PC-3 (cell line): ENCODE results near the gene UCN2. TPM values are rescaled to one million over a fixed set of nuclear protein-coding genes. Genes with fewer than 3 reads are reported as not detected.
A peak's percentile ranks its signal among the peaks of the same experiment; 100 is the strongest.

ENCODE experiments used
- ATAC-seq: fragments of 200-7000 bp; cut with Tn5 transposase; 2 replicates; pipeline ENCODE4 v1.9.1; 2020; ENCODE audit warnings: mild to moderate bottlenecking, moderate library complexity
- Bru-seq: library from RNA; stranded (reverse); fragments of 400-500 nt; gene quantifications from one replicate; lab custom pipeline; 2021; lab: Mats Ljungman, UMichigan
- BruChase-seq, 2 experiments: library from RNA; stranded (reverse); fragments of 400-500 nt; gene quantifications; one replicate each; lab custom pipeline; 2021; lab: Mats Ljungman, UMichigan
- BruUV-seq: library from RNA; stranded (reverse); fragments of 400-500 nt; replicated peaks from 2 replicates; lab custom pipeline; 2021; lab: Mats Ljungman, UMichigan
- CTCF ChIA-PET: fragments of 300-600 bp; sonication (Branson Sonifier 250); formaldehyde crosslinking; loops from one replicate; lab custom pipeline; 2022; ENCODE audit warnings: antibody characterized with exemption; lab: Charles Lee
- POLR2A ChIA-PET: fragments of 300-600 bp; sonication (Branson Sonifier 250); formaldehyde crosslinking; loops from one replicate; lab custom pipeline; 2022; ENCODE audit warnings: antibody characterized with exemption; ENCODE audit not compliant: unreplicated experiment; lab: Charles Lee
- DNase-seq: peaks from one replicate; pipeline ENCODE4 v3.0.0-alpha.2; 2015
- H2AFZ ChIP-seq: fragments of 300-600 bp; sonication (generic); 2 replicates; pipeline ENCODE4 v1.6.0; 2016; ENCODE audit warnings: antibody characterized with exemption, low read length
- H3F3A ChIP-seq: fragments of 300-600 bp; sonication (generic); one replicate; pipeline ENCODE4 v1.6.0; 2017; ENCODE audit warnings: antibody characterized with exemption, low read length, control low read depth, mild to moderate bottlenecking; ENCODE audit not compliant: unreplicated experiment
- H3K27ac ChIP-seq: fragments of 300-600 bp; sonication (generic); 2 replicates; pipeline ENCODE4 v1.5.1; 2016; ENCODE audit warnings: mild to moderate bottlenecking, low read length
- H3K27me3 ChIP-seq: fragments of 300-600 bp; sonication (generic); 2 replicates; pipeline ENCODE4 v1.6.1; 2016; ENCODE audit warnings: low read length, mixed read lengths
- H3K36me3 ChIP-seq: fragments of 300-600 bp; sonication (generic); 2 replicates; pipeline ENCODE4 v1.6.1; 2016; ENCODE audit warnings: low read depth, mixed run types, low read length, mixed read lengths
- H3K4me1 ChIP-seq: fragments of 300-600 bp; sonication (generic); 2 replicates; pipeline ENCODE4 v1.5.1; 2016; ENCODE audit warnings: low read length; ENCODE audit not compliant: insufficient read depth
- H3K4me2 ChIP-seq: fragments of 300-600 bp; sonication (generic); 2 replicates; pipeline ENCODE4 v1.6.0; 2016; ENCODE audit warnings: low read length
- H3K4me3 ChIP-seq: fragments of 300-600 bp; sonication (generic); 2 replicates; pipeline ENCODE4 v1.5.1; 2016; ENCODE audit warnings: mild to moderate bottlenecking, low read length, mixed read lengths
- H3K79me2 ChIP-seq: fragments of 300-600 bp; sonication (generic); 2 replicates; pipeline ENCODE4 v1.6.1; 2017; ENCODE audit warnings: low read length, mixed read lengths
- H3K9ac ChIP-seq: fragments of 300-600 bp; sonication (generic); 2 replicates; pipeline ENCODE4 v1.6.0; 2016; ENCODE audit warnings: mild to moderate bottlenecking, low read length
- H3K9me2 ChIP-seq: fragments of 300-600 bp; sonication (generic); replicated peaks from 2 replicates; pipeline ENCODE4 v1.6.1; 2016; ENCODE audit warnings: mixed run types, low read length, mixed read lengths
- H3K9me3 ChIP-seq: fragments of 300-600 bp; sonication (generic); 2 replicates; pipeline ENCODE4 v1.6.1; 2016; ENCODE audit warnings: low read length, mixed read lengths
- H4K20me1 ChIP-seq: fragments of 300-600 bp; sonication (generic); 2 replicates; pipeline ENCODE4 v1.6.1; 2016; ENCODE audit warnings: low read length, mixed read lengths
- EZH2 ChIP-seq: fragments of 300-600 bp; sonication (generic); IDR thresholded peaks from one replicate; pipeline ENCODE4 v1.6.1; 2017; ENCODE audit warnings: antibody characterized with exemption, mild to moderate bottlenecking, low read length; ENCODE audit not compliant: unreplicated experiment
- EZH2phosphoT487 ChIP-seq: fragments of 300-600 bp; sonication (generic); IDR thresholded peaks from 2 replicates; pipeline ENCODE4 v1.6.1; 2018; ENCODE audit warnings: mild to moderate bottlenecking, antibody characterized with exemption, low read length, borderline replicate concordance
- intact Hi-C: fragments of 100-400 bp; cut with micrococcal nuclease; formaldehyde crosslinking; loops from 2 replicates; pipeline ENCODE4 v1.9.0; 2023
- long read RNA-seq: library from polyadenylated mRNA; unstranded; transcript quantifications from one replicate; pipeline ENCODE4 v2.0.0, GENCODE V29; 2021; ENCODE audit not compliant: unreplicated experiment
- total RNA-seq: library from RNA; depleted of rRNA; stranded (reverse); fragments of >200 nt; gene quantifications from 2 replicates; pipeline ENCODE4 v1.2.3, GENCODE V29; 2014; rRNA removed
- TF ChIP-seq, protein P1 (sequence below): fragments of 300-600 bp; sonication (generic); conservative IDR thresholded peaks from 2 replicates; pipeline ENCODE4 v1.5.1; 2017; ENCODE audit warnings: antibody characterized with exemption, low read depth, mild to moderate bottlenecking, low read length

Gene UCN2
- 0.81 and 0.91 TPM in 2 replicates for total RNA-seq
- percentile 32 among the genes with signal in this experiment for Bru-seq, nascent RNA
- percentile 82 among the genes with signal in this experiment for BruChase-seq, experiment 1, labeled RNA remaining after a 6-hour chase
- percentile 45 among the genes with signal in this experiment for BruChase-seq, experiment 2, labeled RNA remaining after a 2-hour chase
- long read RNA-seq: 0 reads

DNA sequence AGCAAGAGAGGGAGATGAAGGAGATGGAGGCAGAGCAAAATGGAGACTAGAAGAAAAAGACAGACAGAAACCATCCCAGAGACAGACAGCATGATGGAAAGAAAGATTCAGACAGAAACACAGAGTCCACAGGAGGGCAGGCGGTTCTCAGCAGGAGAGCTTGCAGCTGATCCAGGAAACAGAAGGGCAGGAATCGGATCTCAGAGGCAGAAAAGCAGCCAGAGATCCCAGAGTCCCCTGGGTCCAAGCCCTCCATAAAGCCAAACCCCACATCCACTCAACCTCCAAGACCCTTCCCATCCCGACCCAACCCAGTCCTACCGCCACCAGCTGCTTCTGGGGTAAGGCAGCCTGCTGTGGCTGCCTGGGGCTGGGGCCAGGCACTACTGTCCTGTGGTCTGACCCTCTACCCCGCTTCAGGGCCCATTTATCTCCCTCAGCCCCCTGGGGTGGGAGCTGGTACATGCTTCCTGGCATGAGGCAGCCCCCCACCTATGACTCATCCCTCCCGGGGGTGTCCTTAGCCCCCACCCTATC lies at the start of gene UCN2:
UCN2 (minus strand) TSS at position 400 of the 537 bp plus-strand sequence. CDS start 657 bp downstream, outside the sequence.
- Histone ChIP-seq H3F3A (no peaks in the 10 kb centered on the region), H3K4me1 (peaks cover 38% of the 10 kb centered on the region), H3K4me2 (peak within 1 kb of the TSS; percentile 38; the same call in 1 of the 2 replicates), H3K9me3 (no peaks in the 10 kb centered on the region), H3K27ac (peak within 1 kb of the TSS; percentile 51), H3K4me3 (no peak within 1 kb of the TSS), H3K36me3 (no peaks in the 10 kb centered on the region), H3K9me2 (no peaks in the 10 kb centered on the region), H2AFZ (no peak within 1 kb of the TSS; the same call in 1 of the 2 replicates), H4K20me1 (no peaks in the 10 kb centered on the region), H3K27me3 (no peaks in the 10 kb centered on the region), H3K9ac (peak within 1 kb of the TSS; percentile 10; the same call in 1 of the 2 replicates), H3K79me2 (no peaks in the 10 kb centered on the region)
- intact Hi-C loops: loop anchor here (5.0 kb wide), 1 partner anchor 119 kb away; no protein-coding TSS in a partner anchor
- ChIA-PET CTCF (interaction anchor here (1.1 kb wide), 1 partner anchor 72 kb away, joined by 6 read pairs; the partner anchor contains the start of gene SLC26A6), POLR2A (no interaction called here)
- BruUV-seq: no TSS peak
- ATAC-seq (no peak), DNase-seq (no peak)
- TF ChIP-seq EZH2 (no peak), EZH2phosphoT487 (no peak)

GRCh38 chr3:48612309-48612708 lies 48.7 kb upstream of the UCN2 start:
- no peaks in the 10 kb centered on the region for H3K9me2 ChIP-seq
- no peak overlapping the region for H3K4me3 ChIP-seq
- H4K20me1 ChIP-seq: no peaks in the 10 kb centered on the region
- H3F3A ChIP-seq: no peaks in the 10 kb centered on the region
- no peak overlapping the region for H3K4me2 ChIP-seq
- no peak overlapping the region for H3K9ac ChIP-seq
- TF ChIP-seq, protein P1, sequence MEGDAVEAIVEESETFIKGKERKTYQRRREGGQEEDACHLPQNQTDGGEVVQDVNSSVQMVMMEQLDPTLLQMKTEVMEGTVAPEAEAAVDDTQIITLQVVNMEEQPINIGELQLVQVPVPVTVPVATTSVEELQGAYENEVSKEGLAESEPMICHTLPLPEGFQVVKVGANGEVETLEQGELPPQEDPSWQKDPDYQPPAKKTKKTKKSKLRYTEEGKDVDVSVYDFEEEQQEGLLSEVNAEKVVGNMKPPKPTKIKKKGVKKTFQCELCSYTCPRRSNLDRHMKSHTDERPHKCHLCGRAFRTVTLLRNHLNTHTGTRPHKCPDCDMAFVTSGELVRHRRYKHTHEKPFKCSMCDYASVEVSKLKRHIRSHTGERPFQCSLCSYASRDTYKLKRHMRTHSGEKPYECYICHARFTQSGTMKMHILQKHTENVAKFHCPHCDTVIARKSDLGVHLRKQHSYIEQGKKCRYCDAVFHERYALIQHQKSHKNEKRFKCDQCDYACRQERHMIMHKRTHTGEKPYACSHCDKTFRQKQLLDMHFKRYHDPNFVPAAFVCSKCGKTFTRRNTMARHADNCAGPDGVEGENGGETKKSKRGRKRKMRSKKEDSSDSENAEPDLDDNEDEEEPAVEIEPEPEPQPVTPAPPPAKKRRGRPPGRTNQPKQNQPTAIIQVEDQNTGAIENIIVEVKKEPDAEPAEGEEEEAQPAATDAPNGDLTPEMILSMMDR: no peak
- TF ChIP-seq EZH2 (no peak), EZH2phosphoT487 (no peak)
- BruUV-seq: no TSS peak
- ATAC-seq (no peak), DNase-seq (no peak)
- no peak overlapping the region for H3K27ac ChIP-seq
- H3K27me3 ChIP-seq: no peaks in the 10 kb centered on the region
- peaks cover 4% of the 10 kb centered on the region for H3K9me3 ChIP-seq
- no peak overlapping the region for H2AFZ ChIP-seq
- peaks cover 16% of the 10 kb centered on the region for H3K4me1 ChIP-seq
- ChIA-PET CTCF (interaction anchor here (0.6 kb wide), 1 partner anchor 57 kb away, joined by 4 read pairs; no protein-coding TSS in a partner anchor), POLR2A (no interaction called here)
- H3K36me3 ChIP-seq: peaks cover 15% of the 10 kb centered on the region
- intact Hi-C loops: no loop called here
- peaks cover 22% of the 10 kb centered on the region for H3K79me2 ChIP-seq

GRCh38 chr3:48609088-48610005 lies 45.8 kb upstream of the UCN2 start, which contains the start of gene UQCRC1:
TSS of gene UQCRC1 (minus strand) at chr3:48609646. CDS start at chr3:48609620, 26 bp downstream.
- peak; percentile 96 for DNase-seq
- ATAC-seq: peak; percentile 98

More at GRCh38 chr3:48609088-48610005, 45.8 kb upstream of the UCN2 start, which contains the start of gene UQCRC1:
- H3K4me1 ChIP-seq: peaks cover 15% of the 10 kb centered on the region
- peaks cover 31% of the 10 kb centered on the region for H3K36me3 ChIP-seq
- H3K9me3 ChIP-seq: no peaks in the 10 kb centered on the region
- intact Hi-C loops: loop anchor here (1.0 kb wide), 1 partner anchor 26 kb away; the partner anchor contains the start of gene SLC26A6
- no peaks in the 10 kb centered on the region for H3K27me3 ChIP-seq
- peak within 1 kb of the TSS; percentile 51 for H3K27ac ChIP-seq
- BruUV-seq: no TSS peak
- H3K4me3 ChIP-seq: peak within 1 kb of the TSS; percentile 93
- no peaks in the 10 kb centered on the region for H3K9me2 ChIP-seq
- H3F3A ChIP-seq: no peaks in the 10 kb centered on the region
- ChIA-PET POLR2A (interaction anchor here (0.6 kb wide), 1 partner anchor 152 kb away, joined by 8 read pairs; no protein-coding TSS in a partner anchor), CTCF (interaction anchor here (0.6 kb wide), 2 partner anchors 52 to 166 kb away, joined by 3 to 4 read pairs; no protein-coding TSS in a partner anchor)
- H4K20me1 ChIP-seq: no peaks in the 10 kb centered on the region
- H3K9ac ChIP-seq: peak within 1 kb of the TSS; percentile 93
- H3K4me2 ChIP-seq: peak within 1 kb of the TSS; percentile 98
- peaks cover 41% of the 10 kb centered on the region for H3K79me2 ChIP-seq
- TF ChIP-seq EZH2: no peak
- TF ChIP-seq, protein P1: peak; percentile 70
- H2AFZ ChIP-seq: peak within 1 kb of the TSS; percentile 87
